ENCODE results near the gene SYNPO.

GRCh38 chr5:150601491-150602345, 38.7 kb upstream of the SYNPO start:
- TF ChIP-seq NFIC (IDR thresholded peaks at IDR 0.05; ENCODE audit: borderline replicate concordance) (no peak), TEAD4 (IDR thresholded peaks at IDR 0.05; ENCODE audit: borderline replicate concordance, insufficient read depth) (no peak), TAF1 (IDR thresholded peaks at IDR 0.05; ENCODE audit: borderline replicate concordance, low read depth, low read length) (no peak), REST (IDR thresholded peaks at IDR 0.05; ENCODE audit: low read depth, low read length) (no peak), EP300 (IDR thresholded peaks at IDR 0.05; ENCODE audit: borderline replicate concordance in 1 of 2, low read depth in 1 of 2, low read length in 1 of 2) (no peak), MXI1 (IDR thresholded peaks at IDR 0.05; ENCODE audit: low read depth, low read length) (peak; percentile 50; the same call in 1 of the 2 replicates), MEF2A (IDR thresholded peaks at IDR 0.05; ENCODE audit: borderline replicate concordance, low read depth) (no peak), CHD2 (IDR thresholded peaks at IDR 0.05; ENCODE audit: low read length, partially characterized antibody) (no peak), POLR2AphosphoS5 (IDR thresholded peaks at IDR 0.05; ENCODE audit: low read depth, low read length) (no peak), RCOR1 (IDR thresholded peaks at IDR 0.05; ENCODE audit: low read length) (no peak), RXRA (IDR thresholded peaks at IDR 0.05; ENCODE audit: borderline replicate concordance, low read depth) (no peak), SMC3 (IDR thresholded peaks at IDR 0.05; ENCODE audit: low read depth, low read length) (no peak), FOXM1 (IDR thresholded peaks at IDR 0.05; ENCODE audit: low read depth) (no peak)
- TF ChIP-seq, protein P1, sequence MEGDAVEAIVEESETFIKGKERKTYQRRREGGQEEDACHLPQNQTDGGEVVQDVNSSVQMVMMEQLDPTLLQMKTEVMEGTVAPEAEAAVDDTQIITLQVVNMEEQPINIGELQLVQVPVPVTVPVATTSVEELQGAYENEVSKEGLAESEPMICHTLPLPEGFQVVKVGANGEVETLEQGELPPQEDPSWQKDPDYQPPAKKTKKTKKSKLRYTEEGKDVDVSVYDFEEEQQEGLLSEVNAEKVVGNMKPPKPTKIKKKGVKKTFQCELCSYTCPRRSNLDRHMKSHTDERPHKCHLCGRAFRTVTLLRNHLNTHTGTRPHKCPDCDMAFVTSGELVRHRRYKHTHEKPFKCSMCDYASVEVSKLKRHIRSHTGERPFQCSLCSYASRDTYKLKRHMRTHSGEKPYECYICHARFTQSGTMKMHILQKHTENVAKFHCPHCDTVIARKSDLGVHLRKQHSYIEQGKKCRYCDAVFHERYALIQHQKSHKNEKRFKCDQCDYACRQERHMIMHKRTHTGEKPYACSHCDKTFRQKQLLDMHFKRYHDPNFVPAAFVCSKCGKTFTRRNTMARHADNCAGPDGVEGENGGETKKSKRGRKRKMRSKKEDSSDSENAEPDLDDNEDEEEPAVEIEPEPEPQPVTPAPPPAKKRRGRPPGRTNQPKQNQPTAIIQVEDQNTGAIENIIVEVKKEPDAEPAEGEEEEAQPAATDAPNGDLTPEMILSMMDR (IDR thresholded peaks at IDR 0.05) = no peak

All from SK-N-SH (cell line).